Smooth muscle cell (in vitro differentiated cells): ENCODE data around the gene SNX20. TPM values are rescaled to one million over a fixed set of nuclear protein-coding genes. Genes with fewer than 3 reads are reported as not detected.

Experiments used
- DNase-seq: peaks from one replicate; lab custom pipeline; 2025; ENCODE audit not compliant: unreplicated experiment; lab: John Stamatoyannopoulos, UW
- H2AFZ ChIP-seq: fragments of 200-600 bp; sonication (generic); 2 replicates; pipeline ENCODE4 v1.6.0; 2016; ENCODE audit warnings: antibody characterized with exemption, low read depth, mild to moderate bottlenecking
- H3F3A ChIP-seq: fragments of 200-600 bp; sonication (generic); 2 replicates; pipeline ENCODE4 v1.6.0; 2017; ENCODE audit warnings: antibody characterized with exemption, low read depth
- H3K27ac ChIP-seq: fragments of 200-600 bp; sonication (generic); 2 replicates; pipeline ENCODE4 v1.5.1; 2016; ENCODE audit warnings: low read depth, mild to moderate bottlenecking
- H3K27me3 ChIP-seq: fragments of 200-600 bp; sonication (generic); 2 replicates; pipeline ENCODE4 v1.6.1; 2016; ENCODE audit warnings: low read depth, mild to moderate bottlenecking
- H3K36me3 ChIP-seq: fragments of 200-600 bp; sonication (generic); 2 replicates; pipeline ENCODE4 v1.5.1; 2016; ENCODE audit warnings: low read depth
- H3K4me1 ChIP-seq: fragments of 200-600 bp; sonication (generic); 2 replicates; pipeline ENCODE4 v1.5.1; 2016; ENCODE audit warnings: low read depth
- H3K4me2 ChIP-seq: fragments of 200-600 bp; sonication (generic); 2 replicates; pipeline ENCODE4 v1.6.0; 2016; ENCODE audit warnings: mild to moderate bottlenecking
- H3K4me3 ChIP-seq: fragments of 200-600 bp; sonication (generic); 2 replicates; pipeline ENCODE4 v1.5.1; 2016; ENCODE audit warnings: mild to moderate bottlenecking
- H3K79me2 ChIP-seq: fragments of 200-600 bp; sonication (generic); 2 replicates; pipeline ENCODE4 v1.6.0; 2016; ENCODE audit warnings: low read depth, mild to moderate bottlenecking
- H3K9ac ChIP-seq: fragments of 200-600 bp; sonication (generic); 2 replicates; pipeline ENCODE4 v1.6.0; 2016; ENCODE audit warnings: low read depth
- H3K9me3 ChIP-seq: fragments of 200-600 bp; sonication (generic); replicated peaks from 2 replicates; pipeline ENCODE4 v1.5.1; 2016; ENCODE audit warnings: low read depth
- H4K20me1 ChIP-seq: fragments of 200-600 bp; sonication (generic); 2 replicates; pipeline ENCODE4 v1.6.0; 2016; ENCODE audit warnings: low read depth
- CTCF ChIP-seq: fragments of 200-600 bp; sonication (generic); IDR thresholded peaks from 2 replicates; pipeline ENCODE4 v1.5.1; 2017; ENCODE audit warnings: borderline replicate concordance, mild to moderate bottlenecking, antibody characterized with exemption; ENCODE audit not compliant: insufficient read depth, poor library complexity, severe bottlenecking
- WGBS: methylation state at CpG from one replicate; pipeline ENCODE4 v1.1.7; 2016; ENCODE audit warnings: low lambda C conversion rate; 5-methylcytosine and 5-hydroxymethylcytosine counted together
- polyA plus RNA-seq: library from polyadenylated mRNA; unstranded; fragments of >200 nt; fragmentation: Nextera tagmentation; extraction: Ambion mirVana; gene quantifications from 2 replicates; pipeline ENCODE4 v1.2.1, GENCODE V29; 2016
- total RNA-seq: library from RNA; depleted of rRNA; stranded (reverse); fragments of >200 nt; gene quantifications from 2 replicates; pipeline ENCODE4 v1.2.3, GENCODE V29; 2014

SNX20 gene
- total and polyA plus RNA-seq, 2 experiments from 2014 or later: not detected

- no peak for TF ChIP-seq CTCF
Measured at GRCh38 chr16:50685462-50686063, 4.5 kb upstream of the SNX20 start.

GRCh38 chr16:50684823-50685461 lies 3.8 kb upstream of the SNX20 start:
- H3K27ac ChIP-seq: no peak overlapping the region
- no peaks in the 10 kb centered on the region for H3K9me3 ChIP-seq
- no peaks in the 10 kb centered on the region for H3K79me2 ChIP-seq
- no peaks in the 10 kb centered on the region for H3K36me3 ChIP-seq
- no peaks in the 10 kb centered on the region for H3K27me3 ChIP-seq
- no peak for DNase-seq
- no peak overlapping the region for H2AFZ ChIP-seq
- no peak for TF ChIP-seq CTCF
- no peaks in the 10 kb centered on the region for H4K20me1 ChIP-seq
- WGBS: 96% methylated on average over 11 of the region's 11 CpGs
- no peak overlapping the region for H3K4me2 ChIP-seq
- no peak overlapping the region for H3K4me3 ChIP-seq
- no peaks in the 10 kb centered on the region for H3K4me1 ChIP-seq
- no peaks in the 10 kb centered on the region for H3F3A ChIP-seq
- H3K9ac ChIP-seq: no peak overlapping the region

More at GRCh38 chr16:50685462-50686063, 4.5 kb upstream of the SNX20 start:
- Histone ChIP-seq H3K4me1 (no peaks in the 10 kb centered on the region), H3K4me3 (no peak overlapping the region), H3K36me3 (no peaks in the 10 kb centered on the region), H3F3A (no peaks in the 10 kb centered on the region), H3K9me3 (no peaks in the 10 kb centered on the region), H2AFZ (no peak overlapping the region), H3K79me2 (no peaks in the 10 kb centered on the region), H3K27ac (no peak overlapping the region), H4K20me1 (no peaks in the 10 kb centered on the region), H3K9ac (no peak overlapping the region), H3K4me2 (no peak overlapping the region), H3K27me3 (no peaks in the 10 kb centered on the region)
- WGBS: 89% methylated on average over 8 of the region's 8 CpGs
- no peak for DNase-seq

GRCh38 chr16:50683689-50684374 lies 2.7 kb upstream of the SNX20 start:
- Histone ChIP-seq H2AFZ (no peak overlapping the region), H3K79me2 (no peaks in the 10 kb centered on the region), H3K9me3 (no peaks in the 10 kb centered on the region), H3K27me3 (no peaks in the 10 kb centered on the region), H3K36me3 (no peaks in the 10 kb centered on the region), H3K9ac (no peak overlapping the region), H3K27ac (no peak overlapping the region), H3K4me3 (no peak overlapping the region), H4K20me1 (no peaks in the 10 kb centered on the region), H3K4me1 (no peaks in the 10 kb centered on the region), H3K4me2 (no peak overlapping the region), H3F3A (no peaks in the 10 kb centered on the region)
- 82% methylated on average over 14 of the region's 14 CpGs for WGBS
- no peak for DNase-seq
- TF ChIP-seq CTCF: no peak
